B cell (primary cell): ENCODE measurements around the gene KLHL17. TPM values are rescaled to one million over a fixed set of nuclear protein-coding genes. Genes with fewer than 3 reads are reported as not detected.

Source experiments
- ATAC-seq: fragments of 200-7000 bp; cut with Tn5 transposase; one replicate; pipeline ENCODE4 v1.10.0; 2021; ENCODE audit warnings: low read depth, mild to moderate bottlenecking, moderate number of reproducible peaks, moderate library complexity
- CTCF ChIA-PET: fragments of 350-600 bp; sonication (Branson Sonifier 250); formaldehyde crosslinking; loops from one replicate; lab custom pipeline; 2021; ENCODE audit warnings: antibody characterized with exemption, inconsistent platforms; lab: Charles Lee
- POLR2A ChIA-PET: fragments of 350-600 bp; sonication (Branson Sonifier 250); formaldehyde crosslinking; loops from one replicate; lab custom pipeline; 2021; ENCODE audit warnings: antibody characterized with exemption; lab: Charles Lee
- DNase-seq: peaks from one replicate; pipeline ENCODE4 v3.0.0; 2013
- H2AFZ ChIP-seq: 2 replicates; pipeline ENCODE4 v1.6.1; 2012; ENCODE audit warnings: mild to moderate bottlenecking, low read depth, low read length; ENCODE audit not compliant: insufficient read depth, poor library complexity, severe bottlenecking
- H3K27ac ChIP-seq, 2 donors: 1 replicate in 1 of 2; 2 replicates in 1 of 2; pipeline ENCODE4 v1.5.1; 2012 to 2013; ENCODE audit warnings: low read length in 2 of 2, mild to moderate bottlenecking in 2 of 2, moderate library complexity in 1 of 2
- H3K27me3 ChIP-seq, 4 experiments: fragments of 200-600 bp in 1 of 4; sonication (generic) in 1 of 4; replicated peaks in 1 of 4; 1 replicate in 2 of 4; 2 replicates in 2 of 4; pipeline versions ENCODE4 v1.6.1 to v1.7.0; 2013 to 2016; ENCODE audit warnings: low read length in 3 of 4, mild to moderate bottlenecking in 2 of 4, mixed read lengths in 1 of 4, moderate library complexity in 1 of 4; ENCODE audit not compliant: insufficient read depth in 4 of 4, control insufficient read depth in 3 of 4; ENCODE audit errors: control extremely low read depth in 1 of 4
- H3K36me3 ChIP-seq, 2 experiments: replicated peaks in 1 of 2; 1 replicate in 1 of 2; 2 replicates in 1 of 2; pipeline versions ENCODE4 v1.6.1 to v1.7.1; 2013; ENCODE audit warnings: low read length in 1 of 2; ENCODE audit not compliant: insufficient read depth in 2 of 2, control insufficient read depth in 1 of 2; ENCODE audit errors: control extremely low read depth in 1 of 2, extremely low read depth in 1 of 2
- H3K4me1 ChIP-seq, 2 donors: fragments of 200-600 bp in 1 of 2; sonication (generic) in 1 of 2; 1 replicate in 1 of 2; 2 replicates in 1 of 2; pipeline versions ENCODE4 v1.5.1 to v1.6.1; 2013 to 2017; ENCODE audit warnings: low read length in 2 of 2; ENCODE audit not compliant: control insufficient read depth in 2 of 2, insufficient read depth in 2 of 2
- H3K4me2 ChIP-seq: replicated peaks from 2 replicates; pipeline ENCODE3; 2012; ENCODE audit warnings: mild to moderate bottlenecking, low read depth, low read length; ENCODE audit not compliant: poor library complexity, severe bottlenecking
- H3K4me3 ChIP-seq, 5 experiments: fragments of 200-600 bp in 1 of 5; sonication (generic) in 1 of 5; 1 replicate in 3 of 5; 2 replicates in 2 of 5; pipeline versions ENCODE4 v1.5.1 to v1.7.0; 2011 to 2016; ENCODE audit warnings: low read length in 4 of 5, mild to moderate bottlenecking in 4 of 5, low read depth in 2 of 5, control low read depth in 1 of 5, moderate library complexity in 1 of 5; ENCODE audit not compliant: insufficient read depth in 1 of 5; ENCODE audit errors: control extremely low read depth in 1 of 5, extremely low read depth in 1 of 5
- H3K79me2 ChIP-seq: fragments of 200-600 bp; sonication (generic); one replicate; pipeline ENCODE4 v1.6.0; 2016; ENCODE audit warnings: low read length; ENCODE audit not compliant: control insufficient read depth, insufficient read depth
- H3K9ac ChIP-seq: fragments of 200-600 bp; sonication (generic); 2 replicates; pipeline ENCODE4 v1.6.1; 2017; ENCODE audit warnings: mild to moderate bottlenecking, low read length, moderate library complexity
- H3K9me3 ChIP-seq, 3 donors: one replicate each; pipeline versions ENCODE4 v1.6.1 to v1.7.1; 2013; ENCODE audit warnings: low read length in 2 of 3; ENCODE audit not compliant: control insufficient read depth in 2 of 3, insufficient read depth in 1 of 3; ENCODE audit errors: control extremely low read depth in 1 of 3
- H4K20me1 ChIP-seq: 2 replicates; pipeline ENCODE4 v1.6.0; 2012; ENCODE audit warnings: mild to moderate bottlenecking, low read length; ENCODE audit not compliant: insufficient read depth, control insufficient read depth, poor library complexity, severe bottlenecking
- H3K27ac Mint-ChIP-seq: one replicate; pipeline ENCODE4 v1.8.0; 2021; ENCODE audit warnings: mixed read lengths
- H3K27me3 Mint-ChIP-seq: one replicate; pipeline ENCODE4 v1.8.0; 2021; ENCODE audit warnings: mixed read lengths
- H3K4me1 Mint-ChIP-seq: one replicate; pipeline ENCODE4 v1.8.0; 2021; ENCODE audit warnings: mixed read lengths
- H3K4me3 Mint-ChIP-seq: one replicate; pipeline ENCODE4 v1.8.0; 2021; ENCODE audit warnings: mixed read lengths
- H3K9me3 Mint-ChIP-seq: one replicate; pipeline ENCODE4 v1.8.0; 2022; ENCODE audit warnings: mixed read lengths; ENCODE audit not compliant: insufficient read depth
- EZH2 ChIP-seq: IDR thresholded peaks from 2 replicates; pipeline ENCODE4 v1.6.1; 2012; ENCODE audit warnings: borderline replicate concordance, low read depth, mild to moderate bottlenecking, moderate library complexity, low read length; ENCODE audit not compliant: insufficient read depth, poor library complexity, severe bottlenecking
- WGBS: methylation state at CpG from one replicate; pipeline ENCODE4 v1.1.5; 2013; ENCODE audit warnings: missing lambda C conversion rate; ENCODE audit not compliant: insufficient coverage; 5-methylcytosine and 5-hydroxymethylcytosine counted together
- intact Hi-C: fragments of 100-400 bp; cut with micrococcal nuclease; formaldehyde crosslinking; loops from one replicate; pipeline ENCODE4 v1.10.0; 2022
- polyA plus RNA-seq: library from polyadenylated mRNA; depleted of rRNA; stranded (reverse); fragments of >200 nt; gene quantifications from 2 replicates; pipeline ENCODE4 v1.2.3, GENCODE V29; 2012
- total RNA-seq, 2 donors: library from RNA; stranded (reverse); fragments of 120-200 nt in 1 of 2; gene quantifications; 1 replicate in 1 of 2; 2 replicates in 1 of 2; pipeline versions ENCODE4 v1.2.3 to v1.2.4, GENCODE V29; 2013 to 2022
- TF ChIP-seq, protein P1 (sequence below): fragments of 200-600 bp; IDR thresholded peaks from one replicate; pipeline ENCODE4 v1.8.0; 2022; ENCODE audit warnings: antibody characterized with exemption, mild to moderate bottlenecking

KLHL17 gene
- total and polyA plus RNA-seq, 2 donors (not counting 1 experiment from before 2014, with no cell fraction given): 30.1 to 57.5 TPM

DNA sequence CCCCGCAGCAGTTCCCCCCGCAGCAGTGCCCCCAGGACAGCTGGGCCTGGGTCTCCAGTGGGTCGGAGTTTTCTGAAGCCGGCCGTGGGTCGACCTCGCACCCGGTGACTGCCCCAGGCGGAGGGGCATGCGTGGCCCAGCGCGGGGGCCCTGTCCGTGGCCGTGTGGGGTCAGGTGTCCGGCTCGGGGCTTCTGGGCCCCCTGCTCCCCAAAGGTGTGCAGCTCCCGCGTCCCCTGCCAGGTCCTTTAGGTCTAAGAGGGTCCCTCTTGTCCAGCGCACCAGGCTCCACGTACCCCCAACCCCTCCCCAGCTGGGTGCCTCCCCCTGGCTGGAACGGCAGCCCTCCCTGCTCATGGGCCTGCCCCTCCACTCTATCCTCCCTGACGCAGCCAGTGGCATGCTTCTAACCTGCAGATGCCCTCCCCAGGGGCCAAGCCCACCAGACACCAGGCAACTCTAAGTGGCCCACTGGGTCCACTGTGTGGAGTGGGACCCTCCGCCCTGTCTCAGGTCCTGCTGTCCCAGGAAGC is 45.5 kb downstream of the KLHL17 start:
- no peak overlapping the region for H3K9ac ChIP-seq
- H2AFZ ChIP-seq: no peak overlapping the region
- H3K27me3 Mint-ChIP-seq: peaks cover 28% of the 10 kb centered on the region
- H3K4me1 Mint-ChIP-seq: peaks cover 19% of the 10 kb centered on the region
- no peaks in the 10 kb centered on the region for H3K79me2 ChIP-seq
- no peak overlapping the region for H3K4me3 ChIP-seq
- ChIA-PET POLR2A (no interaction called here), CTCF (interaction anchor here (1.0 to 1.4 kb wide), 2 partner anchors 9 to 21 kb away, joined by 3 to 4 read pairs; no protein-coding TSS in a partner anchor)
- no peaks in the 10 kb centered on the region for H3K36me3 ChIP-seq
- no peak for DNase-seq
- no peak for ATAC-seq
- H3K27me3 ChIP-seq: peaks cover 0 to 57% (median 35%) of the 10 kb centered on the region in 4 experiments
- H3K4me3 Mint-ChIP-seq: no peak overlapping the region
- H3K4me1 ChIP-seq: peaks cover 19 to 30% of the 10 kb centered on the region in 2 donors
- no peaks in the 10 kb centered on the region for H4K20me1 ChIP-seq
- no peak for TF ChIP-seq EZH2
- TF ChIP-seq, protein P1, sequence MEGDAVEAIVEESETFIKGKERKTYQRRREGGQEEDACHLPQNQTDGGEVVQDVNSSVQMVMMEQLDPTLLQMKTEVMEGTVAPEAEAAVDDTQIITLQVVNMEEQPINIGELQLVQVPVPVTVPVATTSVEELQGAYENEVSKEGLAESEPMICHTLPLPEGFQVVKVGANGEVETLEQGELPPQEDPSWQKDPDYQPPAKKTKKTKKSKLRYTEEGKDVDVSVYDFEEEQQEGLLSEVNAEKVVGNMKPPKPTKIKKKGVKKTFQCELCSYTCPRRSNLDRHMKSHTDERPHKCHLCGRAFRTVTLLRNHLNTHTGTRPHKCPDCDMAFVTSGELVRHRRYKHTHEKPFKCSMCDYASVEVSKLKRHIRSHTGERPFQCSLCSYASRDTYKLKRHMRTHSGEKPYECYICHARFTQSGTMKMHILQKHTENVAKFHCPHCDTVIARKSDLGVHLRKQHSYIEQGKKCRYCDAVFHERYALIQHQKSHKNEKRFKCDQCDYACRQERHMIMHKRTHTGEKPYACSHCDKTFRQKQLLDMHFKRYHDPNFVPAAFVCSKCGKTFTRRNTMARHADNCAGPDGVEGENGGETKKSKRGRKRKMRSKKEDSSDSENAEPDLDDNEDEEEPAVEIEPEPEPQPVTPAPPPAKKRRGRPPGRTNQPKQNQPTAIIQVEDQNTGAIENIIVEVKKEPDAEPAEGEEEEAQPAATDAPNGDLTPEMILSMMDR: no peak
- peaks cover 0 to 17% (median 0%) of the 10 kb centered on the region in 3 donors for H3K9me3 ChIP-seq
- H3K4me2 ChIP-seq: no peak overlapping the region
- H3K27ac Mint-ChIP-seq: no peak overlapping the region
- intact Hi-C loops: no loop called here
- no peaks in the 10 kb centered on the region for H3K9me3 Mint-ChIP-seq
- no peak overlapping the region for H3K27ac ChIP-seq
- 83% methylated on average over 23 of the region's 23 CpGs for WGBS

GRCh38 chr1:1006305-1007159 is 46.1 kb downstream of the KLHL17 start:
- ChIA-PET POLR2A (no interaction called here), CTCF (interaction anchor here (1.0 to 1.4 kb wide), 2 partner anchors 9 to 22 kb away, joined by 3 to 4 read pairs; no protein-coding TSS in a partner anchor)
- intact Hi-C loops: no loop called here
- no peak overlapping the region for H3K27ac Mint-ChIP-seq
- DNase-seq (peak; percentile 26), ATAC-seq (no peak)
- no peak overlapping the region for H3K4me3 Mint-ChIP-seq
- Histone ChIP-seq H4K20me1 (no peaks in the 10 kb centered on the region), H3K36me3 (no peaks in the 10 kb centered on the region), H3K4me3 (no peak overlapping the region), H3K4me2 (no peak overlapping the region), H3K9ac (no peak overlapping the region), H3K4me1 (peaks cover 12 to 23% of the 10 kb centered on the region in 2 donors), H2AFZ (no peak overlapping the region), H3K9me3 (peaks cover 0 to 13% (median 0%) of the 10 kb centered on the region in 3 donors), H3K79me2 (no peaks in the 10 kb centered on the region), H3K27me3 (peaks cover 0 to 50% (median 32%) of the 10 kb centered on the region in 4 experiments), H3K27ac (no peak overlapping the region)
- no peaks in the 10 kb centered on the region for H3K9me3 Mint-ChIP-seq
- H3K4me1 Mint-ChIP-seq: peaks cover 15% of the 10 kb centered on the region
- peaks cover 28% of the 10 kb centered on the region for H3K27me3 Mint-ChIP-seq
- TF ChIP-seq, protein P1: no peak
- TF ChIP-seq EZH2: no peak
- 92% methylated on average over 37 of the region's 37 CpGs for WGBS
